ENCODE data around the gene APPL2.
"Not testable (repeated sequence)": the region's sequence is repeated elsewhere in the genome, so short reads cannot be mapped to it uniquely, and the experiment has no call there.

APPL2 gene

DNA sequence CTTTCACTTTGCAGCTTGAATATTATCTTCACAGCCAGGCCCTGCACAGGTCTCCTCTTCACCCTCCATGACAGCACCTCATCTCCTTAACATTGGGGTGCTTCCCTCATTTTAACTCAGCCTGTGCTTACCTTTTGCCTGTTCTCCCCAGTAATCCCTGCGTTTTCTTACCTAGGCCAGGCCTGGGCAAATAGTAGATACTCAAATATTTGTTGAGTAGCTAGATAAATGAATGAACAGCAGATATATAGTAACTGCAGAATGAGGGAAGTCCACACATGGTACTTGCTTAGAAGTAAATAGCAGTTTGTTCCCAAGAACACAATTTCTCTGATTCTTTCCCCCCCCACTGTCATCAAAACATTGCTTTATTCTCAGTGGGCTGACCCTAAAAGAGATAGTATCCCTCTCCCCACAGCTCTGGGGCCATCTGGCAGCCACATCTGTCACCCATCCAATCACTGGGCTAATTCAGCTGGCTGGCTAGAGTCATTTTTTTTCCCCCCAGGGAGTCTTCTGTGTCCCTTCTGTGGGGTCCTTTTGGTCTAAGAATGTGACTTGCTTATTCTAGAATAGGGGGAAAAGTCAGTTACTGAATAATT lies 43.2 kb downstream of the APPL2 start:
- DNase-seq (ENCODE audit: low spot score), result no peak

DNA sequence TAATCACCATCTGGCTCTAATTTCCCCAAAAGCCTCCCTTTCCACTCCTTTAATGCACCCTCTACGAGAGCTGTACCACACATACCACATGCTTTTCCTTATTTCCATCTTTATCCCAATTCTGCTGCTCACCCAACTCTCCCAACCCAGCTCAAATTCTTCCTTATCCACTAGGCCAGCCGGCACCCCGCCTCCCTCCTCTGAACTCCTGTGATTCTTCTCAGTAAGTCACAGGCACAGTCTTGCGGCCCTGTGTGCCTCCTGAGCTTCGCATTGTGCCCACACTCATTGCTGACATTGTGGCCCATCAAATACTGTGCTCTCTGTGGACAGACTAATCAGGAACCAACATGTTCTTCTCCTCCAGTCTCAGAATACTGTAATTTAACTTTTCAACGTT lies 45.4 kb downstream of the APPL2 start:
- DNase-seq (ENCODE audit: low spot score), result no peak

DNA sequence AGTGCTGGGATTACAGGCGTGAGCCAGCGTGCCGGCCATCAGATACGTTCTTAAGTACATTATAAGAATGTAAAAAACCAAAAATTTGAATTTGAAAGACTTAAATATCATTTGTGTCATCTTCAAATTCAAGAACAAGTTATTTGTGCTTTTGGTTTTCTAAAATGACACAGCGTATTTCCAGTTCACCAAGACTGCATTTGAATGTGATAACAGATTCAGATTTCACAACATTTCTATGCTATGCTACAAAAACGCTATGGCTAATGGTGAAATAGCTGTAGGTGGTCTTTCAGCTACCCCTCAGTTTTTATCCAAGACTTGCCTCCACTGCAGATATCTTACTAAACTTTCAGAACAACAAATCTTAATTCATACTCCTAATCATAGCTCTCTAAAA lies 46.7 kb downstream of the APPL2 start:
- DNase-seq (ENCODE audit: low spot score), result no peak

DNA sequence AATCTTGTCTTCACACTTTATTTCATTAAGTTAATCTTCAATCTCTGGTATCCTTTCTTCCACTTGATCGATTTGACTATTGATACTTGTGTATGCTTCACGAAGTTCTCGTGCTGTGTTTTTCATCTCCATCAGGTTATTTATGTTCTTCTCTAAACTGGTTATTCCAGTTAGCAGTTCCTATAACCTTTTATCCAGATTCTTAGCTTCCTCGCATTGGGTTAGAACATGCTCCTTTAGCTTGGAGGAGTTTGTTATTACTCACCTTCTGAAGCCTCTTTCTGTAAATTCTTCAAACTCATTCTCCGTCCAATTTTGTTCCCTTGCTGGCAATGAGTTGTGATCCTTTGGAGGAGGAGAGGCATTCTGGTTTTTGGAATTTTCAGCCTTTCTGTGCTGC lies 52.0 kb downstream of the APPL2 start:
- DNase-seq (ENCODE audit: low spot score), result not testable (repeated sequence)

DNA sequence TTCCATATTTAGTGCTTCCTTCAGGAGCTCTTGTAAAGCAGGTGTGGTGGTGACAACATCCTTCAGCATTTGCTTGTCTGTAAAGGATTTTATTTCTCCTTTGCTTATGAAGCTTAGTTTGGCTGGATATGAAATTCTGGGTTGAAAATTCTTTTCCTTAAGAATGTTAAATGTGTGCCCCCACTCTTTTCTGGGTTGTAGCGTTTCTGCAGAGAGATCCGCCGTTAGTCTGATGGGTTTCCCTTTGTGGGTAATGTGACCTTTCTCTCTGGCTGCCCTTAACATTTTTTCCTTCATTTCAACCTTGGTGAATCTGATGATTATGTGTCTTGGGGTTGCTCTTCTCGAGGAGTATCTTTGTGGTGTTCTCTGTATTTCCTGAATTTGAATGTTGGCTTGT lies 52.6 kb downstream of the APPL2 start:
- not testable (repeated sequence) for DNase-seq (ENCODE audit: low spot score)

DNA sequence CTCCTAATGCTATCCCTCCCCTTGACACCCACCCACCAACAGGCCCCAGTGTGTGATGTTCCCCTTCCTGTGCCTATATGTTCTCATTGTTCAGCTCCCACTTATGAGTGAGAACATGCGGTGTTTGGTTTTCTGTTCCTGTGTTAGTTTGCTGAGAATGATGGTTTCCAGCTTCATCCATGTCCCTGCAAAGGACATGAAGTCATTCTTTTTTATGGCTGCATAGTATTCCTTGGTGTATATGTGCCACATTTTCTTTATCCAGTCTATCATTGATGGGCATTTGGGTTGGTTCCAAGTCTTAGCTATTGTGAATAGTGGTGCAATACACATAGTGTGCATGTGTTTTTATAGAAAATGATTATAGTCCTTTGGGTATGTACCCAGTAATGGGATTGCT lies 56.9 kb downstream of the APPL2 start:
- DNase-seq (ENCODE audit: low spot score), result not testable (repeated sequence)

DNA sequence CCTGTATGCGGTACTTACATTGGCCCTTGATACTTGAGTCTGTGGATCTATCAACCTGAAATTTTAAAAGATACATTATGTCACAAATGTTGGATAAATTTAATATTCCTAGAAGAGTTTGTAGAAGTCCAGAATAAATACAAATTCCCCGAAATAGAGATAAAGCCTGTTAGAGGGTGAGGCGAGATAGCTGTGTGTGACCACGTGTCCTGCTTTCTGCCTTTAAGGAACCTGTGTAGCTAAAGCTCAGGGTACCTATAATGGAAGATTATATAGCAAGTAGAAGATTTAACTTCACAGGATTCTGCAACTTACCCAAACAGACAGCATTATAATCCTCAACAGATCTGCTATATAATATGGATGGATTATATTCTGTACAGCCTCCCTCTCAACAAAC lies 58.8 kb downstream of the APPL2 start:
- no peak for DNase-seq (ENCODE audit: low spot score)

DNA sequence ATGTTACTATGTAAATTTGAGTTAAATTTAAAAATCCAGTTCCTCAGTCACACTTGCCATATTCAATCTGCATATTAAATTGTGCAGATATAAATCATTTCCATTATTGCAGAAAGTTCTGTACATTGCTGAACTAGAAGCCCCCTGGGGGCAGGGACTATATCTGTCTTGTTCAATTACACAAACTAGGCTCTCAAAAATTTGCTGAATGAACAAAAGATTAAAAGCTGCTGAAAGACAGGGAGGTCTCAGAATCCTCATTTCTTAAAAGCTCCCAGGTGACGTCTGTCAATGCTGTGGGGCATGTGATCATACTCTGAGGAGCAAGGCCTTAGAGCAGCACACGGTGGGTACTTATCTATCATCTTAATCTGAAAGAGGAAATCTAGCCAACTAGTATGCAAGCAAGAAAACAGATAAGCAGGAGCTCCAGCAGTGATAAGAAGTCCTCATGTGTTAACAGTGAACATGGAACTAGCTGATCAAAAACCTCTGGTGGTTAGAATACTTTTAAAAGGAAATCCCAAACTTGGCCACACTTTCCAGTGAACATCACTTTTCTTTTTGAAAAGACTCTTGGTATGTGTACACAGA lies 60.5 kb downstream of the APPL2 start:
- DNase-seq (ENCODE audit: low spot score), result no peak

DNA sequence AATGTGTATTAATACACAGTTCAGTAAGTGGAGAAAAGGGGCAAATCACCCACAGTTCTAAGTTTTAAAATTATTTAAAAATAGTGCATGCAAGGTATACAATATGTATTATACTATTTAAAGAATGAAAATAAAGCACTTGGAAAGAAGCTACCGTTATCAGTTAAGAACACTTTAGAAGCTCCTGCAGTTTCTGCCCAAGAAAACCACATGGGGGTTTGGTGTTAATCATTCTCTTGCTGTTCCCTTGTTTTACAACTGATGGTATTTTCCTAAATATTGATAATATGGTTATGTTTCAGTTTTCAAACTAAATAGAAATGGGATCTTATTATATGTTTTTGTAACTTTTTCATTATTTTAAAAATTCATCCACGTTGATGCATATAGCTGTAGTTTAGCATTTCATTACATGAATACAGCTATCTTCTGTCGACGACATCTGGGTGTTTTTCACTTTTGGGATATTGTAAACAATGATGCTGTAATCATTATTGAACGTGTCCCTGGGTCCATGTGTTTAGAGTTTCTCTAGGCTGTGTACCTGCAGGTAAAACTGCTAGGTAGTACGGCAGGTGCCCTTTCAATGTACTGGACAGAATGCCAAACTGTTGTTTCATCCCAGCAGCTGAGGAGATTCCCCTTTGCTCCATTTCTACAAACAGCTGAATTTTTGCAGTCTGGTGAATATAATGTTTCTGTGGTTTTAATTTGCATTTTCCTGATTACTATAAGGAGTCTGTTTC lies 64.1 kb downstream of the APPL2 start:
- no peak for DNase-seq (ENCODE audit: low spot score)

DNA sequence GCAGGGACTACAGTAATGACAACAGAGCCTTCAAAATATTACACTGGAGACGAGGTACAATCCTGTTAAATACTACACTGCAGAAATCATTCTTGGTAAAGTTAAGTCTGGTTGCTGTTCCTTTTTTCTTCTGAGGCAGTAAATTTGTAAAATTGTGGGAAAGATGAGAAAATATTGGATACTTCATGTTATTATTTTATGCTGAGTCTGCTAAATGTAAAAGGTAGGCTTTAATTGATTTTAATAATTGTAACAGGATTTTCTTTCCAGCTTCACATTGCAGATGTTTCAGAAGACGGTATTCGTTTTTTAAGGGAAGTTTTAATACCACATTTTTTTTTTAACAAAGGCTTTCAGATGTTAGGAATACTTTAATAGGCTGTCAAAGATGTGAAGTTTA lies 65.8 kb downstream of the APPL2 start:
- no peak for DNase-seq (ENCODE audit: low spot score)

DNA sequence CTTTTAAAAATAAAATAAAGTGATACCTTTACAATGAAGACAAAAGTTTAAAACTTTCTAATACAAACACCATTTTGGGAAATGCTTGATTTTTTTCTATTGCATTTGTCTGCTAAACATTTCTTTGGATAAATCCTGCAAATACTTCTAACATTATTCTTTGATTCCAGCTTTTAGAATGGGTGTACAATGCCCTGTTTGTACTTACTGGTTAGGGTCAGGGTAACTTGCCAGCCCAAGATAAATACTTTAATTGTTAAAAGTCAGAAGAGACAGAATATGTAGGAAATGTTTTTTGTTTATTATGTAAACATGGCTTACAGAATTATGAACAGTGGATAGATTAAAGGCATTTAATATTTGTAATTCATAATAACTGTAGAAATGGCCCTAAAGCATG lies 68.0 kb downstream of the APPL2 start:
- DNase-seq (ENCODE audit: low spot score), result no peak

DNA sequence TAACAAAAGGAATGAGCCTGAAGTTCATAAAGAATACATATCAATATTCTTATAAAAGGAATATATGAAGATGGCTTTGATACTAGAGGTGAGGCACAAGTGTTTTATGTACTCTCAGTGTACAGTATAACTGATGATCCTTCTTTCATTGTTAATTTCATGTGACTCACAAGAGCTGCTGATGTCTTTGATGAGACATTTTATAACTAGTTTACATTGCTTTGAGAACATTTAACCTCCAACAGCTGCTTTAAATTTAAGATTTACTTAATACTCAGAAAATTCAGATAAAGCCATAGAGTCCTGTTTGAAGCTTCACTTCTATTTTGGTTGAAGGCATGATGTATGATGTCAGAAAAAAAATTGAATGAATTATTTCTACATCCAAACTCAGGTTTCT lies 68.6 kb downstream of the APPL2 start:
- no peak for DNase-seq (ENCODE audit: low spot score)

DNA sequence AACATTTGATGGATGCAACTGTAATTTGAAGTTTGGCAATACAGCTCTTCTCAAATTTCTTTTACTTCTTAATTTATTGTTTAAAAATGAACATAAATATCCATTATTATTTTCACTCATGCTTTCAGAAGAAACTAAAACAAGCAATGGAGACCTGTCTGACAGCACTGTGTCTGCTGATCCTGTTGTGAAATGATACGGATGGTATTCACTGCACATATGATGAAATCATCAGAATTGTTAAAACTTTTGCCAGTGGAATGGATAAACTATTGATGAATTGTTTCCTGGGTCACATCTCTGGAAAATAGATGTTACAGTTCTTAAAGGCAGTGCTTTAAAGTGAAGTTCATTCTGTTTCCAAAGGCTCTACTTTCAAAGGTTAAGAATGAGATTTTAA lies 69.2 kb downstream of the APPL2 start:
- DNase-seq (ENCODE audit: low spot score), result peak; percentile 13

DNA sequence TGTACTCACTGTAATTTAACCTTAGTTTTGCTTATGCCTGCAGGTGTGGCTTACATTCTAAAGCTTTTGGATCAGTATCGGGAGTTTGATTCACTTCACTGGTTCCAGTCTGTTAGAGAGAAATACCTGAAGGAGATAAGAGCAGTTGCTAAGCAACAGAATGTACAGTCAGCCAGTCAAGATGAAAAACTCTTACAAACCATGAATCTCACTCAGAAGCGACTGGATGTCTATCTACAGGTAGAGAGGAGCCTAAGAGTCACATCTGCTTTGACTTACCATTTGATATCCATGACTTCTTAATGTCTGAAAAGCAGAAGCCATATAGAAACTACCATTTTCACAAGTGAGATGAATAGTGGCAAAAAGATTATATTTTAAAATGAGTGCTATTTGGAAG lies 71.9 kb downstream of the APPL2 start:
- DNase-seq (ENCODE audit: low spot score), result no peak

DNA sequence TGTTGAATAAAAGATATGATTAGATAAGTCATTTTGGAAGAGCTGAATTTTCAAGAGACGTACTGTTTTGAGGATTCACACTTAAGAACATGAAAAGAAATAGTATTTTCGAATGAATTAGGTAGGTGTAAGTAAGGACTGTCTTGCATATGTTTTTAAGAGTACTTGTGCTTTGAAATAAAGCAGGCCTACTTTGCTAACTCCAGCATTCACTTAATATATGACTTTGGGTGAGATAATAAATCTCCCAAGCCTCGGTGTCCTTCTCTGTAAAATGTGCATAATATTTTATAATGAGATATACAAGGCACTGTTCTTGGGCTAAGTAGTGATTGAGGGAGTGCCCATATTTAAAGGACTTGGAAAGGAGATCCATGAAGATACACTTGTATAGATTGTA lies 73.8 kb downstream of the APPL2 start:
- DNase-seq (ENCODE audit: low spot score), result no peak

DNA sequence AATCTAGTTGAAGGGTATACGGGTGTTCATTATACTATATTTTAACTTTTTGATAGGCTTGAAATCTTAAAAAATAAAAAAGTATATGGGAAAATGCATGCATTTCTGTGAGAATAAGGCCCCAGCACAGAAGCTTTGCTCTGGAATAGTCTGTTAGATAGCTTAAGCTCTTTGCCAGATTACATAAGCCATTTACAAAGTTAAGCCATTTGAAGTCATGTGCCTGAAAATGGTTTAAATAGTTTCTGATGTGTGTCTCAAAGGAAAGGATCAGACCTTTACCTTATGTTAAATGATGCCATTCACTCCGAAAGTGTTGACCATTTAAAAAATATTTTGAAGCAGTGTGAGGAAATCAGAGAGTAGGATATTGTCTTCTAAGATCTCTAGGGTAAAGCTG lies 77.1 kb downstream of the APPL2 start:
- no peak for DNase-seq (ENCODE audit: low spot score)

DNA sequence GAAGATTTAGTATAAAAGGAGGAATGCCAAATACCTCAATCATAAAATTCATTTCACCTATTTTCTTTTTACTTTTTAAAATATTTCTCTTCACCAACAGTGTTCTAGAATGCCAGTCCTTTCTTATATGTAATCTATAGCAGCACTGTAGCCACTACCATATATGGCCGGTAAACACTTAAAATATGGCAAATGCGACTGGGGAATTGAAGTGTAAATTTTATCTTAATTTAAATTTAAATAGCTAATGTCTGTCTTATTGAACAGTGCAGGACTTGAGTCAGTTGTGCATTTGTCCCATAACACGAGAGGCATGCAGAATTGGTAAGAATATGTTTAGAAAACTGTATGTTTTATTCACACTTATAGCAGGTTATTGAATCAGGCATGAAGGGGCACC lies 78.4 kb downstream of the APPL2 start:
- no peak for DNase-seq (ENCODE audit: low spot score)

DNA sequence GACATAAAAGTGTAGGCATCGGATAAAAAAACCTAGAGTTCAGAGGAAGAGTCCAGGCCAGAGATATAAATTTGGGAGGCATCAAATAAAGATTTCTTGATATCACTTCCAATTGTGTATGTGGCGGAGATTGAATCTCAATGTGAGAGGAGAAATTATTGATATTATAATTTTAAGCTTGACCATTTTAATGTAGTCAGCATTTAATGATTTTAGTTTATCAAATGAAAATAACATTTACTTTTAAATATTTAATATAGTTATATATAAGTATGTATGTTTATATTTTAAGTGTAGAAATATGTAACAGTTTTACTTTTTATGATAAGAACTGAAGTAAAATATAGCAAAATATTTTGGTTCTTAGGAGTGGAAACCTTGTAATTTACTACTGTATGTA lies 79.7 kb downstream of the APPL2 start:
- no peak for DNase-seq (ENCODE audit: low spot score)

DNA sequence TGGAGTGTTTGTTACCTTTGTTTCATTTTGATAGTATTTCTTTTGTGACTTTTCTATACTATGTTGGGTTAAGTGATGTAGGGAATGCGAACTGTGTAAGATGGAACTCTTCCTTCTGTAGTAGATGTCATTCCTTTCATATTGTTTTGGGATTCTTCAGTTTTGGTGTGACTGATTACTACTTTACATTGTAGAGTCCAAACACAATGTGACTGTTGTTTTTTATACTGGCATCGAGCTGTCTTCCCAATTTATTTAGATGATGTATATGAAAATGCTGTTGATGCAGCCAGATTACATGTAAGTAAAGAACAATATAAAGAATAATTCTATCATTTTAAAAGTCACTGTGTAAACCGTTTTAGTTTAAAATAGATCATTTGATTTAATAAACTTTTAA lies 93.7 kb downstream of the APPL2 start:
- no peak for DNase-seq (ENCODE audit: low spot score)

DNA sequence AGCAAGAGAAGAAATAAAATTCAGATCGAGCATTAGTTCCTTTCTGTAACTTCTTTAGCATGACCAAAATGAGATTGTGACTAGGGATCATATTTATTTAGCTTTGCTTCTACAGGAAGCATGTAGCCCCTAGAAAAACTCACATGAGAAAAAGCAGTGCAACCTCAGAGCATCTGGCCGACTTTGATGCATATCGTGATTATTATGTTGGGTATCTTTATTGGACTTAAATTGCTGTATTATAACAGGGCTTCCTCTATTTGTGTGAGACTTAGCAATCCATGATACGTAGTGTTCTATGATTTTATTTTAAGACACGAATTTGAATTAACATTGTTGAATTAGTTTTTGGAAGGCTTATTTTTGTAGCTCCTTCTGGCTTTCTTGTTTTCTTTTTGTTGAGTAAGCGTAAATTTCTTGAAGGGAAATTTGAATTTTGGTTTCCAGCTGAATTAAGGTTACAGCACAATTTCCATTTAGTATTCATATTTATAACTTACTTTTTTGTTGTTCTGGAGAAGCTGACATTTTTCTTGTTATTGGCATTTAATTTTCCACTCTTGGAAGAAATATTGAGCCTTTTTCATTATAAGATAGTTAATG lies 94.6 kb downstream of the APPL2 start:
- no peak for DNase-seq (ENCODE audit: low spot score)

DNA sequence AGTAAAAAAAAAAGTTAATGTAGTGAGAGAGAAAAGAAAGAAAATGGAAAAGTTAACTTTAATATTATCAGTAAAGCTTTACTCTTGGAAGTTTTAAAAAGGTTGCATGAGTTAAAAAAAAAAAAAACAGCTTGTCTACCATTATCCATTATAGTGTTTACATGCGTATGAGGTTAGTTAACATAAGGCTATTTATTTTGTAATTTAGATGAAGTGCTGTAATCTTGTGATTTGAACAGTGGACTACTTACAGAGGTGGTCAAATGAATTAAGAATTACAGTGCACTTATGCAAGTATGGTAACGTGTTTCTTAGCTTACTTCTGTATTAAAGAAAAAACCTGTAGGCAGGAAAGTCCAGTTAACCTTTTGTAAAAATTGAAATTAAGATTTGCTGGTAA lies 97.7 kb downstream of the APPL2 start:
- DNase-seq (ENCODE audit: low spot score), result no peak

Measured in AG08396 (cell line).